Transverse colon (tissue), 4 donors: Measurements from ENCODE around the gene EDEM1. TPM values are rescaled to one million over a fixed set of nuclear protein-coding genes. Genes with fewer than 3 reads are reported as not detected.
"Not testable (repeated sequence)": the region's sequence is repeated elsewhere in the genome, so short reads cannot be mapped to it uniquely, and the experiment has no call there.

Experiments used
- DNase-seq: peaks from one replicate; pipeline ENCODE4 v3.0.0-alpha.2; 2019
- H3K27ac ChIP-seq, 4 donors: fragments of 200-600 bp; sonication (generic); 2 replicates each; pipeline ENCODE4 v1.5.1; 2016 to 2018; ENCODE audit warnings: inconsistent platforms in 4 of 4
- H3K27me3 ChIP-seq: fragments of 200-600 bp; sonication (generic); 2 replicates; pipeline ENCODE4 v1.5.1; 2017; ENCODE audit warnings: inconsistent platforms
- H3K36me3 ChIP-seq, 4 donors: fragments of 200-600 bp; sonication (generic); 2 replicates each; pipeline ENCODE4 v1.5.1; 2017 to 2019; ENCODE audit warnings: inconsistent platforms in 4 of 4
- H3K4me1 ChIP-seq, 4 donors: fragments of 200-600 bp; sonication (generic); 2 replicates each; pipeline ENCODE4 v1.5.1; 2017 to 2020; ENCODE audit warnings: inconsistent platforms in 4 of 4
- H3K4me3 ChIP-seq, 4 donors: fragments of 200-600 bp; sonication (generic); 1 replicate in 1 of 4; 2 replicates in 3 of 4; pipeline versions ENCODE4 v1.5.1 to v1.6.1; 2017 to 2019; ENCODE audit warnings: inconsistent platforms in 4 of 4
- H3K9me3 ChIP-seq, 2 donors: fragments of 200-600 bp; sonication (generic); 2 replicates each; pipeline ENCODE4 v1.5.1; 2017 to 2019; ENCODE audit warnings: inconsistent platforms in 2 of 2
- EP300 ChIP-seq: sonication (generic); formaldehyde crosslinking; IDR thresholded peaks from one replicate; pipeline ENCODE4 v1.6.1; 2017; ENCODE audit warnings: antibody characterized with exemption, low read depth
- POLR2A ChIP-seq: fragments of 450-650 bp; IDR thresholded peaks from one replicate; pipeline ENCODE4 v1.6.1; 2016; ENCODE audit warnings: antibody characterized with exemption, mild to moderate bottlenecking, moderate library complexity
- POLR2AphosphoS5 ChIP-seq, 3 donors: sonication (generic); formaldehyde crosslinking; IDR thresholded peaks; one replicate each; pipeline ENCODE4 v1.6.1; 2016; ENCODE audit warnings: antibody characterized with exemption in 3 of 3
- WGBS, 2 donors: methylation state at CpG; one replicate each; pipeline ENCODE4 v1.1.5; 2018; ENCODE audit warnings: low coverage in 1 of 2; 5-methylcytosine and 5-hydroxymethylcytosine counted together
- in situ Hi-C, 4 donors: fragments of 200-750 bp; cut with MboI; loops; one replicate each; pipeline versions ENCODE4 v1.15.0 to v1.15.1; 2017; ENCODE audit warnings: low sequenced_read_pairs in 3 of 4, low pct_ligation_motif_present in 1 of 4, low pct_unique_long_range_greater_than_20kb in 1 of 4
- intact Hi-C: fragments of 100-400 bp; cut with DNase I; formaldehyde crosslinking; loops from one replicate; pipeline ENCODE4 v1.15.1; 2023; ENCODE audit warnings: low total_unique reads
- total RNA-seq, 4 donors: library from RNA; depleted of rRNA; stranded (reverse); fragments of >200 nt; gene quantifications; one replicate each; pipeline ENCODE4 v1.1.0, GENCODE V29; 2016
- TF ChIP-seq, protein P1 (sequence below), 5 experiments: fragments of 200-600 bp in 3 of 5; fragments of 450-650 bp in 2 of 5; sonication (generic) in 3 of 5; IDR thresholded peaks; 1 replicate in 2 of 5; 2 replicates in 3 of 5; pipeline ENCODE4 v1.5.1; 2016 to 2017; ENCODE audit warnings: antibody characterized with exemption in 5 of 5, inconsistent platforms in 3 of 5, mild to moderate bottlenecking in 2 of 5, moderate library complexity in 1 of 5

EDEM1 gene
- total RNA-seq, 4 donors from 2014 or later = 27.3 to 312 (median 42.3) TPM

GRCh38 chr3:5172018-5172417, 15.5 kb upstream of the EDEM1 start:
- H3K27ac ChIP-seq = no peak overlapping the region
- peaks cover 0 to 55% (median 19%) of the 10 kb centered on the region in 4 donors for H3K36me3 ChIP-seq
- DNase-seq = no peak
- in situ Hi-C loops (no loop called here), intact Hi-C loops (no loop called here)
- H3K27me3 ChIP-seq = no peaks in the 10 kb centered on the region
- peaks cover 0 to 12% (median 4%) of the 10 kb centered on the region in 4 donors for H3K4me1 ChIP-seq
- H3K4me3 ChIP-seq = no peak overlapping the region
- TF ChIP-seq POLR2AphosphoS5 (IDR thresholded peaks at IDR 0.05) = no peak
- TF ChIP-seq POLR2A = no peak
- no peak for TF ChIP-seq EP300
- TF ChIP-seq, protein P1, sequence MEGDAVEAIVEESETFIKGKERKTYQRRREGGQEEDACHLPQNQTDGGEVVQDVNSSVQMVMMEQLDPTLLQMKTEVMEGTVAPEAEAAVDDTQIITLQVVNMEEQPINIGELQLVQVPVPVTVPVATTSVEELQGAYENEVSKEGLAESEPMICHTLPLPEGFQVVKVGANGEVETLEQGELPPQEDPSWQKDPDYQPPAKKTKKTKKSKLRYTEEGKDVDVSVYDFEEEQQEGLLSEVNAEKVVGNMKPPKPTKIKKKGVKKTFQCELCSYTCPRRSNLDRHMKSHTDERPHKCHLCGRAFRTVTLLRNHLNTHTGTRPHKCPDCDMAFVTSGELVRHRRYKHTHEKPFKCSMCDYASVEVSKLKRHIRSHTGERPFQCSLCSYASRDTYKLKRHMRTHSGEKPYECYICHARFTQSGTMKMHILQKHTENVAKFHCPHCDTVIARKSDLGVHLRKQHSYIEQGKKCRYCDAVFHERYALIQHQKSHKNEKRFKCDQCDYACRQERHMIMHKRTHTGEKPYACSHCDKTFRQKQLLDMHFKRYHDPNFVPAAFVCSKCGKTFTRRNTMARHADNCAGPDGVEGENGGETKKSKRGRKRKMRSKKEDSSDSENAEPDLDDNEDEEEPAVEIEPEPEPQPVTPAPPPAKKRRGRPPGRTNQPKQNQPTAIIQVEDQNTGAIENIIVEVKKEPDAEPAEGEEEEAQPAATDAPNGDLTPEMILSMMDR (IDR thresholded peaks at IDR 0.05) = no peak
- no peaks in the 10 kb centered on the region for H3K9me3 ChIP-seq
- 94 to 97% methylated on average over 4 of the region's 4 CpGs for WGBS, 2 donors

DNA sequence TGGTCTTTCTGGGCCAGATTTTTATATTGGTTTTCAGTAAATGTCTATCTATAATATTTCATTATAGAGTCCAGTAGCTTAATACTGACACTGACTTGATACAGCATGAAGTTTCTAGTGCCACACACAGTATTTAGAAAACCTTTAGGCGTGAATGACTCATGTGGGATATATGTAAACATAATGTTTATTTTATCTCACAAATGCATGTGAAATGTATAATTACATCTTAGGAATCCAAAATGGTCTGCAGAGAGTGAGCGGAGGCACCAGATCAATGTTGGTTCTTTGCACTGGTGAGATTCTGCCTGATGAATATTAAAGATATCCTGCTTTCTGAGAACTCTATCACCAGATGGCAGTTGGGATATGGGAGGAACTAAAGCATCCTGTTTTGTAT, 8.5 kb upstream of the EDEM1 start:
- H3K4me1 ChIP-seq, H3K27me3 ChIP-seq, DNase-seq, H3K4me3 ChIP-seq, in situ Hi-C loops, H3K27ac ChIP-seq, H3K9me3 ChIP-seq, intact Hi-C loops: not testable (repeated sequence)
- WGBS, 2 donors = 92% methylated on average over 2 of the region's 2 CpGs
- peaks cover 0 to 31% (median 11%) of the 10 kb centered on the region in 4 donors for H3K36me3 ChIP-seq

GRCh38 chr3:5181469-5182141, 5.9 kb upstream of the EDEM1 start:
- H3K4me3 ChIP-seq = no peak overlapping the region
- H3K27me3 ChIP-seq = no peaks in the 10 kb centered on the region
- intact Hi-C loops (no loop called here), in situ Hi-C loops (no loop called here)
- no peak for DNase-seq
- 79 to 83% methylated on average over 1 to 2 of the region's 2 CpGs for WGBS, 2 donors
- TF ChIP-seq EP300 (no peak), POLR2AphosphoS5 (IDR thresholded peaks at IDR 0.05) (no peak), POLR2A (no peak)
- TF ChIP-seq, protein P1 (IDR thresholded peaks at IDR 0.05) = no peak
- peaks cover 0 to 16% (median 2%) of the 10 kb centered on the region in 4 donors for H3K4me1 ChIP-seq
- peaks cover 0 to 8% (median 2%) of the 10 kb centered on the region in 4 donors for H3K36me3 ChIP-seq
- no peaks in the 10 kb centered on the region for H3K9me3 ChIP-seq
- peak overlapping the region in 1 of 4 donors; percentile 8 for H3K27ac ChIP-seq

DNA sequence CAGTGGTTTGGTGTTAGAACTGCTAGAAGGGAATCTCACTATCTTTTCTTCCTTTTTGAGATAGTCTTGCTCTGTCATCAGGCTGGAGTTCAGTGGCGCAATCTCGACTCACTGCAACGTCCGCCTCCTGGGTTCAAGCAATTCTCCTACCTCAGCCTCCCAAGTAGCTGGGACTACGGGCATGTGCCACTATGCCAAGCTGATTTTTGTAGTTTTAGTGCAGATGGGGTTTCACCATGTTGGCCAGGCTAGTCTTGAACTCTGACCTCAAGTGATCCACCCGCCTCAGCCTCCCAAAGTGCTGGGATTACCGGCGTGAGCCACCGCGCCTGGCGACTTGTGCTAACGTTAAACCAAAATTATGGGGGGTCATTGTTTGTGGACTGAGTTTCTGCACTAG, 3.8 kb upstream of the EDEM1 start:
- H3K9me3 ChIP-seq, intact Hi-C loops, H3K36me3 ChIP-seq, H3K4me3 ChIP-seq, H3K27me3 ChIP-seq, H3K27ac ChIP-seq, in situ Hi-C loops, DNase-seq: not testable (repeated sequence)
- peaks cover 3 to 20% (median 5%) of the 10 kb centered on the region in 4 donors for H3K4me1 ChIP-seq
- 92 to 100% methylated on average over 5 to 12 of the region's 12 CpGs for WGBS, 2 donors

GRCh38 chr3:5184499-5184898, 3.0 kb upstream of the EDEM1 start:
- Histone ChIP-seq H3K27ac (no peak overlapping the region), H3K4me1 (peaks cover 8 to 24% (median 12%) of the 10 kb centered on the region in 4 donors), H3K27me3 (no peaks in the 10 kb centered on the region), H3K9me3 (no peaks in the 10 kb centered on the region), H3K36me3 (peaks cover 0 to 4% (median 0%) of the 10 kb centered on the region in 4 donors), H3K4me3 (no peak overlapping the region)
- no peak for DNase-seq
- intact Hi-C loops (no loop called here), in situ Hi-C loops (no loop called here)
- WGBS, 2 donors = 82 to 94% methylated on average over 5 to 6 of the region's 6 CpGs
- TF ChIP-seq POLR2A = no peak
